Measurements from ENCODE around the gene AAK1.

DNA sequence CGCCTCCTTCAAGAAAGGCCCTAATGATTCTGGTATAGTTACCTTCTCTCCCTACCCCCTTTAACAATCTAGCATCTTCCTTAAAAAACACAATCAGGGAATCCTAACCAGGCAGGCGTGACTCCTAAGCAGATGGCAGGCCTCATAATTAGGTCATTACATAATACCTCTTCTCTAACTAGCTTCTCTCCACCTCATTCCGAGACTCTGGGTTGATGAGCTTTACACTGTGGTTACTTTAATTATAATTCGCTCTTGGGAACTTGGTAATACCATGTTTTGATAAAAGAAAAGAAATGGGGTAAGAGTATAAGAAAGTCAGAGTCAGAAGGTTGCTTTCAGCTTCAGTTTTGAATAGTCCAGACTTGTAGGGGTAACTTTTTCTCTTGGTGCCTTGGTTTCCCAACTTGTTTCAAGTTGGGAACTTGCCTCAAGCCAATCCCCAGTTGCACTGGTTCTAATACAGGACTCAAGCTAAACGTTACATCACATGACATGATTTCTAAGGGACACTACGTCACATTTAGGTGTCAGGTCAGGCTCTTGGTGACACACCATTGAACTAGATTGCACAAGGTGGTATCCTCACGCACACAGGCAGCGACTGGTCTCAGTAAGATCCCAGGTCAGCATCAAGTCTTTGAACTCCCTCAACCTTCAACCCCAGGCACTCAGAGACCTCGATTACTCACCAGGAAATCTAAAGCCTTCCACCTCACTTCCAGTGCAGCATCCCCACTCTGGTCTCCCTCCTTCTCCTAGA lies 59.2 kb downstream of the AAK1 start:
- TF ChIP-seq YY1 (IDR thresholded peaks at IDR 0.05; ENCODE audit: insufficient read depth, insufficient read length) = no peak
- TF ChIP-seq ZNF274 (IDR thresholded peaks at IDR 0.05; ENCODE audit: low read depth, low read length) = no peak

Data from NT2/D1 (cell line).